Progenitor cell of endocrine pancreas (in vitro differentiated cells): ENCODE results near the gene ZNF248. TPM values are rescaled to one million over a fixed set of nuclear protein-coding genes. Genes with fewer than 3 reads are reported as not detected.
A peak's percentile ranks its signal among the peaks of the same experiment; 100 is the strongest.

Source experiments
- DNase-seq: peaks from one replicate; pipeline ENCODE4 v3.0.0; 2021; ENCODE audit warnings: low spot score; ENCODE audit not compliant: unreplicated experiment
- H3K27ac Mint-ChIP-seq: 2 replicates; pipeline ENCODE4 v1.8.0; 2021; ENCODE audit warnings: mild to moderate bottlenecking, moderate library complexity, mixed read lengths
- H3K27me3 Mint-ChIP-seq: 2 replicates; pipeline ENCODE4 v1.8.0; 2021; ENCODE audit warnings: mixed read lengths
- H3K36me3 Mint-ChIP-seq: 2 replicates; pipeline ENCODE4 v1.8.0; 2022; ENCODE audit warnings: mixed read lengths; ENCODE audit not compliant: insufficient read depth
- H3K4me1 Mint-ChIP-seq: 2 replicates; pipeline ENCODE4 v1.8.0; 2021; ENCODE audit warnings: low read depth, mixed read lengths
- H3K4me3 Mint-ChIP-seq: 2 replicates; pipeline ENCODE4 v1.8.0; 2021; ENCODE audit warnings: low read depth, mild to moderate bottlenecking, moderate library complexity, mixed read lengths
- H3K9me3 Mint-ChIP-seq: 2 replicates; pipeline ENCODE4 v1.8.0; 2021; ENCODE audit warnings: low read depth, mixed read lengths
- long read RNA-seq: library from polyadenylated mRNA; unstranded; transcript quantifications from one replicate; pipeline ENCODE4 v2.0.0, GENCODE V29; 2020
- total RNA-seq: library from RNA; stranded (reverse); gene quantifications from 2 replicates; pipeline ENCODE4 v1.2.1, GENCODE V29; 2021
- TF ChIP-seq, protein P1 (sequence below): fragments of 200-600 bp; sonication (generic); IDR thresholded peaks from one replicate; pipeline ENCODE4 v1.5.0; 2021; ENCODE audit warnings: antibody characterized with exemption, mild to moderate bottlenecking; ENCODE audit not compliant: unreplicated experiment

Gene ZNF248
- total RNA-seq: 12.9 and 15.4 TPM in 2 replicates
- long read RNA-seq, full-length matches to known transcripts: 10 of 43 reads
- long read RNA-seq, partial matches to known transcripts: 12 of 43 reads
- long read RNA-seq, other reads (novel, unspliced or antisense): 21 of 43 reads

GRCh38 chr10:37857287-37858211, at the start of gene ZNF248:
Gene ZNF248, minus strand, starts transcription at chr10:37857610. Its CDS starts 1,300 bp downstream, at chr10:37856310.
- TF ChIP-seq, protein P1, sequence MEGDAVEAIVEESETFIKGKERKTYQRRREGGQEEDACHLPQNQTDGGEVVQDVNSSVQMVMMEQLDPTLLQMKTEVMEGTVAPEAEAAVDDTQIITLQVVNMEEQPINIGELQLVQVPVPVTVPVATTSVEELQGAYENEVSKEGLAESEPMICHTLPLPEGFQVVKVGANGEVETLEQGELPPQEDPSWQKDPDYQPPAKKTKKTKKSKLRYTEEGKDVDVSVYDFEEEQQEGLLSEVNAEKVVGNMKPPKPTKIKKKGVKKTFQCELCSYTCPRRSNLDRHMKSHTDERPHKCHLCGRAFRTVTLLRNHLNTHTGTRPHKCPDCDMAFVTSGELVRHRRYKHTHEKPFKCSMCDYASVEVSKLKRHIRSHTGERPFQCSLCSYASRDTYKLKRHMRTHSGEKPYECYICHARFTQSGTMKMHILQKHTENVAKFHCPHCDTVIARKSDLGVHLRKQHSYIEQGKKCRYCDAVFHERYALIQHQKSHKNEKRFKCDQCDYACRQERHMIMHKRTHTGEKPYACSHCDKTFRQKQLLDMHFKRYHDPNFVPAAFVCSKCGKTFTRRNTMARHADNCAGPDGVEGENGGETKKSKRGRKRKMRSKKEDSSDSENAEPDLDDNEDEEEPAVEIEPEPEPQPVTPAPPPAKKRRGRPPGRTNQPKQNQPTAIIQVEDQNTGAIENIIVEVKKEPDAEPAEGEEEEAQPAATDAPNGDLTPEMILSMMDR: peak; percentile 10
- DNase-seq: peak; percentile 68
- Mint-ChIP-seq H3K4me1 (peaks cover 9% of the 10 kb centered on the region), H3K36me3 (peaks cover 9% of the 10 kb centered on the region), H3K27ac (peak within 1 kb of the TSS; percentile 89), H3K9me3 (peaks cover 22% of the 10 kb centered on the region), H3K27me3 (no peaks in the 10 kb centered on the region), H3K4me3 (peak within 1 kb of the TSS; percentile 84)

DNA sequence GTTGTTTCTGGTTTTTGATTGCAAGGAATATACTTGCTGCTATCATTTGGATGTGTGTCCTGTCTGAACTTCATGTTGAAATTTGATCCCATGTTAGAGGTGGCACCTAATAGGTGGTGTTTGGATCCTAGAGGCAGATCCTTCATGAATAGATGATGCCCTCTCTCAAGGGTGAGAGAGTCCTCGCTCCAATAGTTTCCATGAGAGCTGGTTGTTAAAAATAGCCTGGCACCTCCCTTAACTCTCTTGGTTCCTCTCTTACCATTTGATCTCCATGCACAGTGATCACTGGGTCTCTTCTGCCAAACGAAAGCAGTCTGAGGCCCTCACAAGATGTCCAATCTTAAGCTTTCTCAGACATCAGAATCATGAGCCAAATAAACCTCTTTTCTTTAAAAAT, 49.0 kb upstream of the ZNF248 start:
- Mint-ChIP-seq H3K4me3 (no peak overlapping the region), H3K4me1 (no peaks in the 10 kb centered on the region), H3K9me3 (peaks cover 39% of the 10 kb centered on the region), H3K36me3 (no peaks in the 10 kb centered on the region), H3K27ac (no peak overlapping the region), H3K27me3 (no peaks in the 10 kb centered on the region)
- TF ChIP-seq, protein P1: no peak
- no peak for DNase-seq

DNA sequence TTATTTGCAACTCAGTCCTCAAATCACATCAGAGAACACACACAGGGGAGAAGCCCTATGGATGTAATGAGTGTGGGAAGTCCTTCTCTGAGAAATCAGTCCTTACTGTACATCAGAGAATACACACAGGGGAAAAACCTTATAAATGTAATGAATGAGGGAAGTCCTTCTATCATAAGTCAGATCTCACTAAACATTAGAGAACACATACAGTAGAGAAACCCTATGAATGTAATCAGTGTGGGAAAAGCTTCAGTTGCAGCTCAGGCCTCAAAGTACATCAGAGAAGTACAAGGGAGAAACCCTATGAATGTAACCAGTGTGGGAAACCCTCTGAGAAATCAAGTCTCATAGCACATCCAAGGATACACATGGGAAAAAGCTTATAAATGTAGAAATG, 39.0 kb upstream of the ZNF248 start:
- no peak for DNase-seq
- no peak overlapping the region for H3K4me3 Mint-ChIP-seq
- no peaks in the 10 kb centered on the region for H3K4me1 Mint-ChIP-seq
- H3K27ac Mint-ChIP-seq: no peak overlapping the region
- H3K9me3 Mint-ChIP-seq: peaks cover 30% of the 10 kb centered on the region
- H3K27me3 Mint-ChIP-seq: no peaks in the 10 kb centered on the region
- peaks cover 6% of the 10 kb centered on the region for H3K36me3 Mint-ChIP-seq
- TF ChIP-seq, protein P1: no peak

GRCh38 chr10:37895674-37896073, 38.3 kb upstream of the ZNF248 start:
- no peak overlapping the region for H3K4me3 Mint-ChIP-seq

DNA sequence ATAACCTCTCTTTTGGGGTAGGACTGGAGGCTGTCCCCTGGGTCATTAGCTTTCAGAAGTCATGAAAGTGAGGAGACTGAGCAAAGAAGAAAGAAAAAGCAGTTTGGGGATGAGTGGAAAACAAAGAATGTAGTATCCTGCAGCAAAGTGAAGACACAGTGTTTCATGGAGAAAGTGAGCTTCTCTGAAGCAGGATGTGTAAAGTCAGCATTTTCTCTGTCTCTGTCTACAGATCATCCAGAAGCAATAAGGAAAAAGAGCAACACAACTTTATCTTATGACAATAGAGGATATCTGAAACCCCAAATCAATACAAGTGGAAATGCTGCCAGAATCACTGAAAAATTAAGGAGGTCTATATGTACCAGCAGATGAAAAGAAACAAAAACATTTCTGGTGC, 28.4 kb upstream of the ZNF248 start:
- Mint-ChIP-seq H3K4me1 (no peaks in the 10 kb centered on the region), H3K27me3 (no peaks in the 10 kb centered on the region)
- TF ChIP-seq, protein P1: no peak

More at GRCh38 chr10:37895674-37896073, 38.3 kb upstream of the ZNF248 start:
- Mint-ChIP-seq H3K4me1 (no peaks in the 10 kb centered on the region), H3K36me3 (peaks cover 6% of the 10 kb centered on the region), H3K27ac (no peak overlapping the region), H3K27me3 (no peaks in the 10 kb centered on the region), H3K9me3 (peaks cover 37% of the 10 kb centered on the region)
- DNase-seq: no peak
- TF ChIP-seq, protein P1: no peak

More for the DNA sequence above, 28.4 kb upstream of the ZNF248 start:
- H3K9me3 Mint-ChIP-seq: peaks cover 62% of the 10 kb centered on the region
- no peak overlapping the region for H3K4me3 Mint-ChIP-seq
- H3K27ac Mint-ChIP-seq: no peak overlapping the region
- no peak for DNase-seq
- H3K36me3 Mint-ChIP-seq: peaks cover 8% of the 10 kb centered on the region
